Loucy (cell line): Measurements from ENCODE around the gene PRRT4.
A peak's percentile ranks its signal among the peaks of the same experiment; 100 is the strongest.

ENCODE experiments used
- H2AFZ ChIP-seq: fragments of 200-600 bp; sonication (generic); 2 replicates; pipeline ENCODE4 v1.6.0; 2016; ENCODE audit warnings: antibody characterized with exemption, mild to moderate bottlenecking, low read length, moderate library complexity
- H3F3A ChIP-seq: fragments of 200-600 bp; 2 replicates; pipeline ENCODE4 v1.6.0; 2016; ENCODE audit warnings: antibody characterized with exemption, low read depth, mild to moderate bottlenecking
- H3K27me3 ChIP-seq: fragments of 200-600 bp; sonication (generic); 2 replicates; pipeline ENCODE4 v1.6.1; 2014; ENCODE audit warnings: low read length, mild to moderate bottlenecking; ENCODE audit not compliant: insufficient read depth, poor library complexity, severe bottlenecking
- H3K36me3 ChIP-seq: fragments of 200-600 bp; sonication (generic); 2 replicates; pipeline ENCODE4 v1.6.1; 2016; ENCODE audit warnings: low read length; ENCODE audit not compliant: insufficient read depth
- H3K4me1 ChIP-seq: fragments of 200-600 bp; sonication (generic); 2 replicates; pipeline ENCODE4 v1.5.1; 2014; ENCODE audit warnings: low read length, mild to moderate bottlenecking; ENCODE audit not compliant: insufficient read depth, poor library complexity, severe bottlenecking
- H3K4me2 ChIP-seq: fragments of 200-600 bp; sonication (generic); 2 replicates; pipeline ENCODE4 v1.6.0; 2014; ENCODE audit warnings: antibody characterized with exemption, low read length, low read depth, mild to moderate bottlenecking; ENCODE audit not compliant: poor library complexity, severe bottlenecking
- H3K4me3 ChIP-seq: fragments of 200-600 bp; sonication (generic); 2 replicates; pipeline ENCODE4 v1.5.1; 2014; ENCODE audit warnings: low read length, mild to moderate bottlenecking, mixed read lengths; ENCODE audit not compliant: poor library complexity, severe bottlenecking
- H3K79me2 ChIP-seq: fragments of 200-600 bp; sonication (generic); 2 replicates; pipeline ENCODE4 v1.6.1; 2014; ENCODE audit warnings: low read length; ENCODE audit not compliant: insufficient read depth
- H3K9ac ChIP-seq: fragments of 200-600 bp; sonication (generic); 2 replicates; pipeline ENCODE4 v1.6.0; 2014; ENCODE audit warnings: mild to moderate bottlenecking, low read depth, low read length, moderate library complexity; ENCODE audit not compliant: poor library complexity, severe bottlenecking
- H3K9me2 ChIP-seq: fragments of 200-600 bp; sonication (generic); replicated peaks from 2 replicates; pipeline ENCODE4 v1.6.1; 2016; ENCODE audit warnings: low read depth, low read length, mixed read lengths
- H3K9me3 ChIP-seq: fragments of 200-600 bp; sonication (generic); 2 replicates; pipeline ENCODE4 v1.6.1; 2014; ENCODE audit warnings: mild to moderate bottlenecking, antibody characterized with exemption, low read length, low read depth; ENCODE audit not compliant: insufficient read depth
- H4K20me1 ChIP-seq: fragments of 200-600 bp; sonication (generic); 2 replicates; pipeline ENCODE4 v1.6.0; 2014; ENCODE audit warnings: antibody characterized with exemption, low read length, mild to moderate bottlenecking; ENCODE audit not compliant: insufficient read depth, poor library complexity, severe bottlenecking
- EZH2phosphoT487 ChIP-seq: fragments of 200-600 bp; IDR thresholded peaks from 2 replicates; pipeline ENCODE4 v1.6.1; 2018; ENCODE audit warnings: antibody characterized with exemption, mild to moderate bottlenecking, moderate library complexity, borderline replicate concordance
- TF ChIP-seq, protein P1 (sequence below): fragments of 200-600 bp; sonication (generic); conservative IDR thresholded peaks from 2 replicates; pipeline ENCODE4 v1.5.1; 2014; ENCODE audit warnings: mild to moderate bottlenecking, antibody characterized with exemption, low read length

Gene PRRT4

DNA sequence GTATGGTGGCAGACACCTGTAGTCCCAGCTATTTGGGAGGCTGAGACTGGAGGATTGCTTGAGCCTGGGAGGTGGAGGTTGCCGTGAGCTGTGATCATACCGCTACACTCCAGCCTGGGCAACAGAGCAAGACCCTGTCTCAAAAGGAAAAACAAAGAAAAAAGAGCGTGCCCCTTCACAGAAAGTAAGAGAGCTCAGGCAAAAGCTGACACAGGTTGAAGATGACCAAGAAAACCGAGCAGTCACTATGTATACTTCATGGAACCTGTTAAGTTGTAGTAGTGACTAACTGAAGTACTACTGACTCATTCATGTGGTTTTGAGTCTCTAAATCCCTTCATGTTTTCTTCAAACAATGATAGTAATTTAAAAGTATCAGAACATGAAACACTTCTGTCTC, 1.2 kb upstream of the PRRT4 start:
- Histone ChIP-seq H3K4me1 (peaks cover 11% of the 10 kb centered on the region), H3K79me2 (no peaks in the 10 kb centered on the region), H3K36me3 (no peaks in the 10 kb centered on the region), H3K27me3 (peaks cover 9% of the 10 kb centered on the region), H3K9ac (no peak overlapping the region), H3F3A (no peaks in the 10 kb centered on the region), H2AFZ (peak overlapping the region; percentile 41; the same call in 1 of the 2 replicates), H3K4me3 (no peak overlapping the region), H3K9me2 (no peaks in the 10 kb centered on the region), H4K20me1 (no peaks in the 10 kb centered on the region), H3K4me2 (peak overlapping the region; percentile 76), H3K9me3 (no peaks in the 10 kb centered on the region)
- TF ChIP-seq, protein P1, sequence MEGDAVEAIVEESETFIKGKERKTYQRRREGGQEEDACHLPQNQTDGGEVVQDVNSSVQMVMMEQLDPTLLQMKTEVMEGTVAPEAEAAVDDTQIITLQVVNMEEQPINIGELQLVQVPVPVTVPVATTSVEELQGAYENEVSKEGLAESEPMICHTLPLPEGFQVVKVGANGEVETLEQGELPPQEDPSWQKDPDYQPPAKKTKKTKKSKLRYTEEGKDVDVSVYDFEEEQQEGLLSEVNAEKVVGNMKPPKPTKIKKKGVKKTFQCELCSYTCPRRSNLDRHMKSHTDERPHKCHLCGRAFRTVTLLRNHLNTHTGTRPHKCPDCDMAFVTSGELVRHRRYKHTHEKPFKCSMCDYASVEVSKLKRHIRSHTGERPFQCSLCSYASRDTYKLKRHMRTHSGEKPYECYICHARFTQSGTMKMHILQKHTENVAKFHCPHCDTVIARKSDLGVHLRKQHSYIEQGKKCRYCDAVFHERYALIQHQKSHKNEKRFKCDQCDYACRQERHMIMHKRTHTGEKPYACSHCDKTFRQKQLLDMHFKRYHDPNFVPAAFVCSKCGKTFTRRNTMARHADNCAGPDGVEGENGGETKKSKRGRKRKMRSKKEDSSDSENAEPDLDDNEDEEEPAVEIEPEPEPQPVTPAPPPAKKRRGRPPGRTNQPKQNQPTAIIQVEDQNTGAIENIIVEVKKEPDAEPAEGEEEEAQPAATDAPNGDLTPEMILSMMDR, result no peak
- no peak for TF ChIP-seq EZH2phosphoT487

DNA sequence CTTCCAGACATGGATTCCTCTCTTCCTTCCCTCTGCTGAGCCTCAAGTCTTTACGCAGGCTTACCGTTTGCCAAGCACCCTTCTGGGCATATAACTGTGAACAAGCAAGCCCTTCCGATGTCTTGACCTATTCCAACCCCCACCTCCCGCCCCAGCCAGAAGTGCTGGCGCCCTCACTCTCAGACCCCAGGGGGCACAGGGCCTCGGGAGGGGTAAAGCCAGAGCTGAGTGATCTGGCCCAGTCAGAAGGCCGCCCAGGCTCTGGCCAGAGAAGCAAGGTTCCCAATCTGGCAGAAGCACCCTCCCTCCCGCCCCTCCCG, 1.2 kb downstream of the PRRT4 start:
- Histone ChIP-seq H3K9me2 (no peaks in the 10 kb centered on the region), H3F3A (no peaks in the 10 kb centered on the region), H2AFZ (no peak overlapping the region), H4K20me1 (no peaks in the 10 kb centered on the region), H3K4me3 (no peak overlapping the region), H3K27me3 (peaks cover 9% of the 10 kb centered on the region), H3K9ac (no peak overlapping the region), H3K4me1 (peaks cover 11% of the 10 kb centered on the region), H3K4me2 (peak overlapping the region; percentile 76), H3K36me3 (no peaks in the 10 kb centered on the region), H3K79me2 (no peaks in the 10 kb centered on the region), H3K9me3 (no peaks in the 10 kb centered on the region)
- TF ChIP-seq, protein P1, result no peak
- no peak for TF ChIP-seq EZH2phosphoT487

DNA sequence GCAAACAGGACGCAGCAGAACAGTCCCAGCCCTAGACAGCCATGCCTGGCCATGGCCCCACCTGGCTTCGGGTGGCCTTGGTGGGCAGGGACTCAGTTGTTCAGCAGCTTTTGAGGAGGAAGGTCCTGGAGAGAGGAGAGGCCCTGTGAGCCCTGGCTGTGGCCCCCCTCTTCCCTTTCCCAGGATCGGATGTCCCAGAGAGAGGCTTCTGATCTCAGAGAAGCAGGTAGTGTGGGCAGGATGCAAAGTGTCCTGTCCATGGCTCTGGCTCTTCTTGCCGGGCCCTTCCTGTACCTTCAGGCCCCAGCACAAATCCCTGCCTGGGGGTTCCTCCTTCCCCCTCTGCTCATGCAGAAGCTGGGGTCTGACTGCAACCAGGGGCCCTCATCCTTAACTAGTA, 1.6 kb downstream of the PRRT4 start:
- Histone ChIP-seq H3K4me2 (no peak overlapping the region), H3K9me2 (no peaks in the 10 kb centered on the region), H2AFZ (no peak overlapping the region), H3K9me3 (no peaks in the 10 kb centered on the region), H3K36me3 (no peaks in the 10 kb centered on the region), H3K79me2 (no peaks in the 10 kb centered on the region), H3F3A (no peaks in the 10 kb centered on the region), H3K27me3 (peaks cover 9% of the 10 kb centered on the region), H3K4me3 (no peak overlapping the region), H3K9ac (no peak overlapping the region), H4K20me1 (no peaks in the 10 kb centered on the region), H3K4me1 (peaks cover 11% of the 10 kb centered on the region)
- TF ChIP-seq, protein P1, result no peak
- no peak for TF ChIP-seq EZH2phosphoT487
